NOMO-1 (cell line): ENCODE measurements around the gene SPPL2B.
"Not testable (repeated sequence)": the region's sequence is repeated elsewhere in the genome, so short reads cannot be mapped to it uniquely, and the experiment has no call there.

Experiments
- DNase-seq, 2 experiments: peaks; one replicate each; lab custom pipeline; 2025; ENCODE audit not compliant: unreplicated experiment in 2 of 2; lab: John Stamatoyannopoulos, UW

The SPPL2B gene

GRCh38 chr19:2336528-2337328 lies 8.2 kb downstream of the SPPL2B start:
- no peak for DNase-seq

- DNase-seq = no peak
Measured at GRCh38 chr19:2337329-2337707, 8.8 kb downstream of the SPPL2B start.

- no peak for DNase-seq
Measured at GRCh38 chr19:2338055-2338615, 9.7 kb downstream of the SPPL2B start.

GRCh38 chr19:2338751-2339643 lies 10.5 kb downstream of the SPPL2B start:
- DNase-seq = no peak

GRCh38 chr19:2339644-2340310 lies 11.3 kb downstream of the SPPL2B start:
- no peak for DNase-seq

- DNase-seq = no peak
Measured at GRCh38 chr19:2340496-2341243, 12.2 kb downstream of the SPPL2B start.

- no peak for DNase-seq
Measured at GRCh38 chr19:2341244-2341751, 12.8 kb downstream of the SPPL2B start.

- no peak for DNase-seq
Measured at GRCh38 chr19:2341982-2342381, 13.5 kb downstream of the SPPL2B start.

GRCh38 chr19:2342656-2343288 lies 14.3 kb downstream of the SPPL2B start:
- no peak for DNase-seq

GRCh38 chr19:2343289-2343982 lies 15.0 kb downstream of the SPPL2B start:
- DNase-seq = no peak

GRCh38 chr19:2344381-2344870 lies 15.9 kb downstream of the SPPL2B start:
- DNase-seq = no peak

GRCh38 chr19:2345076-2345475 lies 16.6 kb downstream of the SPPL2B start:
- no peak for DNase-seq

- no peak for DNase-seq
Measured at GRCh38 chr19:2345794-2346663, 17.5 kb downstream of the SPPL2B start.

GRCh38 chr19:2349818-2350217 lies 21.3 kb downstream of the SPPL2B start:
- DNase-seq = not testable (repeated sequence)

- DNase-seq = no peak
Measured at GRCh38 chr19:2350656-2351055, 22.2 kb downstream of the SPPL2B start.

- DNase-seq = no peak
Measured at GRCh38 chr19:2351591-2351990, 23.1 kb downstream of the SPPL2B start.

- DNase-seq = no peak
Measured at GRCh38 chr19:2352121-2352520, 23.6 kb downstream of the SPPL2B start.
